Middle frontal gyrus (tissue), 1 donor: ENCODE measurements around the gene DBH.
"Not testable (repeated sequence)": the region's sequence is repeated elsewhere in the genome, so short reads cannot be mapped to it uniquely, and the experiment has no call there.

ENCODE experiments used
- DNase-seq: peaks from one replicate; pipeline ENCODE4 v3.0.0-alpha.2; 2015; ENCODE audit warnings: low spot score; ENCODE audit errors: extremely low spot score

DBH gene

DNA sequence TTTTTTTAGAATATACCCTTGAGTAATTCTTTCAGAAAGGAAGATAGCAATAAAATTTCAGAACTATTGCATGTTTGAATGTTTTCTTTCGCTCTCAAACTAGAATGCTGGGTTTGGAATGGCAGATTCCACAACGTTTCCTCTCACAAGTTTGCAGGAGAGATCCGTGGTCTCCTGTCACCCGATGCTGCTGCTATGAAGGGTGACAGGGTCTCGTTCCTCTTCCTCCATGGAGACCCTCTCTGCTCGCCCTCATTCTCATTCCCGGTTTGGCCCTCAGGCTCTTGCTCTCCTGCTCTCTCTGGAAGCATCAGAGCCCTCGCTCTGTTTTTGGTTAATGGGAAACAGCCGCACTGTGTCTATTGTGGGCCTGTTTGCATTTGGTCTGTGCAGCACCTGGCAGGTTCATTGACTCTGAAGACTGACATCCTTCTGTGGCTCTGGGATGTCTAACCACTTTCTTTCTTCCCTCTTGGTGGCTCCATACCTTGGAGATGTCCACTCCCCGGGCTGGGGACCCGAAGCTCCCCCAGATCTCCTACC lies 14.4 kb upstream of the DBH start:
- no peak for DNase-seq

- no peak for DNase-seq
Observed at GRCh38 chr9:133622555-133622954, 13.6 kb upstream of the DBH start.

DNA sequence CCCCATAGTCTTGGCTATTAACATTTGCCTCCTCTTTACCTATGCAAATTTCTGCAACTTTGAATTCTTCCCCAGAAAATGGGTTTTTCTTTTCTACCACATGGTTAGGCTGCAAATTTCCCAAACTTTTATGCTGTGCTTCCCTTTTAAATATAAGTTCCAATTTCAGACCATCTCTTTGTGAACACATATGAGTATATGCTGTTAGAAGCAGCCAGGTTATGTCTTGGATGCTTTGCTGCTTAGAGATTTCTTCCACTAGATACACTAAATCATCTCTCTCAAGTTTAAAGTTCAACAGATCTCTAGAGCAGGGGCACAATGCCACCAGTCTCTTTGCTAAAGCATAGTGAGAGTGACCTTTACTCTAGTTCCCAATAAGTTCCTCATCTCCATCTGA lies 10.2 kb upstream of the DBH start:
- not testable (repeated sequence) for DNase-seq

GRCh38 chr9:133627341-133627740 lies 8.8 kb upstream of the DBH start:
- DNase-seq: no peak

GRCh38 chr9:133628766-133629165 lies 7.4 kb upstream of the DBH start:
- no peak for DNase-seq

GRCh38 chr9:133629221-133630110 lies 6.7 kb upstream of the DBH start:
- no peak for DNase-seq

DNA sequence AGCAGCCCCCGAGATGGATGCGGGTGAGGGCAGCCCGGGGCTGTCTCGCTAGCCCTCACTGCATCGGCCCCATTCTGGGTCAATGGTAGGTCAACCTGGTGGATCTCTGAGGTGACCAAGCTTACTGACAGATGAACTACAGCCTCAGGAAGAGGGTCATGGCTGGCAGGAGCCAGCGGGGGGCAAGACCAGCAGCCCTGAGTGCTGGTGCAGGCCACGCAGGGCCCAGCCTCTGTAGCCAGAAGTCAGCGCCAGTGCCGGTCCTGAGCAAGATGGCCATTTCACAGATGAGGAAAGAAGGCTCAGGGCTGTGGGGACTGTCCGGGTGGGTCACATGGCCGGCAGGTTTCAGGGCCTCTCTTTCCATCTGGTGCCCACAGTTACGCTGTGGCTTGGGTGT lies 5.1 kb upstream of the DBH start:
- DNase-seq: no peak

DNA sequence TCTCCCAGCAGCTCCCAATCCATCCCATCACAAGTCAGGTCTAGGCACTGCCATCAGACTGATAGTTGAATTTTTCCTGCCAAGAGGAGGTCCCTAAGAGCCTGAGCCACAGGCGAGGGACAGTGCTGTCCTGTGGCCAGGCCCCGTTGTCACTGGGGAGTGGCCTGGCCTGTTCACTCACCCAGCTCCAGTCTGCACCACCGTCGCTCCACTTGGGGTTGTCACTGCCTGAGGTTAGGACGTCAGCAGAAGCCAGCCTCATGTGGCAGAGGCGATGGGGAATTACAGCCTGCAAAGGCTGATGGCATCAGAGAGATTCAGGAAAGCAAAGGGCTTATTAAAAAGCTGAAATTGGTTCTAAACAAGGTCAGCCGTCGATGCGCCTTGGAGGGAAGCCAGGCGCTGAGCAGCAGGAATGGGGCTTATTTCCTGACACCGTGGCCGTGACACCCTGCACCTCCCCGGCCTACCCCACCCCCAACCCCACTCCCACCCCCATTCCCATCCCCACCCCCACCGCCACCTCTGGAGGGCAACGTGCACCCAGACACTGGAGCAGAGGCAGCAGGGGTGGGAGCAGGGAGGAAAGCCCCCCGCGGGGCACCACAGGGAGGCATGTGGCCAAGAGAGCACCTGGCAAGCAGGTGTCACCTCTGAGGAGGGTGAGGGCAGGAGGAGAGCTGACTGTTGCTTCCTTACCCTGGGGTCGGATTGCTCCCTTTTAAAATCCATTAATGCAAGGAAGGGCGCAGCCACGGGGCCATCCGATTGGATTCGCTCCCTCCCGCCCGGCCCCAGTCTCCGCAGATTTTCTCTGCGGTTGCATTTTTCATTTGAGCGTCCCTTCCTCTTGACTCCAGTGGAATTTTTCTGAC lies 3.1 kb upstream of the DBH start:
- DNase-seq: no peak

- DNase-seq: no peak
Observed at GRCh38 chr9:133633681-133634080, 2.5 kb upstream of the DBH start.

GRCh38 chr9:133634081-133634691 lies 2.0 kb upstream of the DBH start:
- no peak for DNase-seq

- no peak for DNase-seq
Observed at GRCh38 chr9:133635098-133635497, 1.1 kb upstream of the DBH start.

DNA sequence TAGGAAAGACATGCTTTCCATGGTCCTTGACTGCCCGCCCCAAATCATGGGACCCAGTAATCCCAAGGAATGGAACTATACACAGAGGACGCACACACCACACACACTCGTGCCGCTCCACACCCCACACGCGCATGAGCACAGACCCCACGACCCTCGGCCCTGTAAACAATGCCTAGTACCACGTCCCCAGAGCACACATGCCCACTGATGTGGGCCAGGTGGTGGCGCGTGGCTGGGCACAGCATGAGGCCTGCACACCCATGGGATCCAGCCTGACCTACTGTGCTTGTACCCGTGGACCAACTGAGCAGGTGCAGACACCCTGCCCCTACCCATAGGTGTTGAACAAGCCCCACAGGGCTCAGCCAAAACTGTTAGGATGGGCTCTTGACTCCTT lies 739 bp downstream of the DBH start:
- no peak for DNase-seq

GRCh38 chr9:133637451-133638055 lies 1.4 kb downstream of the DBH start:
- DNase-seq: no peak

- no peak for DNase-seq
Observed at GRCh38 chr9:133638076-133638475, 1.9 kb downstream of the DBH start.

GRCh38 chr9:133638711-133639110 lies 2.5 kb downstream of the DBH start:
- no peak for DNase-seq

DNA sequence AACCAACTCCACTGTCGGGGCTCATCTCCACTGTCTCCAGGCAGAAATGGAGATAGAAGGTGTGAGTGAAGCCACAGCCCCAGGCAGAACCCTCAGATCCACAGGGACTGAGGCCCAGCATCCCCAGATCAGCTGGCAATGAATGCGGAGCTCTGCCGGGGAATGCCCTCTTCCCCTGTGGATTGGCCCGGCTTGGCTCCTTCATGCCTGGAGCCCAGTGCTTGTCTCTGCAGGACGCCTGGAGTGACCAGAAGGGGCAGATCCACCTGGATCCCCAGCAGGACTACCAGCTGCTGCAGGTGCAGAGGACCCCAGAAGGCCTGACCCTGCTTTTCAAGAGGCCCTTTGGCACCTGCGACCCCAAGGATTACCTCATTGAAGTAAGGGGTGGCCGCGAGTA lies 3.5 kb downstream of the DBH start:
- no peak for DNase-seq

- no peak for DNase-seq
Observed at GRCh38 chr9:133640160-133640559, 4.0 kb downstream of the DBH start.

- DNase-seq: no peak
Observed at GRCh38 chr9:133640580-133641395, 4.6 kb downstream of the DBH start.

- DNase-seq: no peak
Observed at GRCh38 chr9:133641396-133641655, 5.2 kb downstream of the DBH start.

DNA sequence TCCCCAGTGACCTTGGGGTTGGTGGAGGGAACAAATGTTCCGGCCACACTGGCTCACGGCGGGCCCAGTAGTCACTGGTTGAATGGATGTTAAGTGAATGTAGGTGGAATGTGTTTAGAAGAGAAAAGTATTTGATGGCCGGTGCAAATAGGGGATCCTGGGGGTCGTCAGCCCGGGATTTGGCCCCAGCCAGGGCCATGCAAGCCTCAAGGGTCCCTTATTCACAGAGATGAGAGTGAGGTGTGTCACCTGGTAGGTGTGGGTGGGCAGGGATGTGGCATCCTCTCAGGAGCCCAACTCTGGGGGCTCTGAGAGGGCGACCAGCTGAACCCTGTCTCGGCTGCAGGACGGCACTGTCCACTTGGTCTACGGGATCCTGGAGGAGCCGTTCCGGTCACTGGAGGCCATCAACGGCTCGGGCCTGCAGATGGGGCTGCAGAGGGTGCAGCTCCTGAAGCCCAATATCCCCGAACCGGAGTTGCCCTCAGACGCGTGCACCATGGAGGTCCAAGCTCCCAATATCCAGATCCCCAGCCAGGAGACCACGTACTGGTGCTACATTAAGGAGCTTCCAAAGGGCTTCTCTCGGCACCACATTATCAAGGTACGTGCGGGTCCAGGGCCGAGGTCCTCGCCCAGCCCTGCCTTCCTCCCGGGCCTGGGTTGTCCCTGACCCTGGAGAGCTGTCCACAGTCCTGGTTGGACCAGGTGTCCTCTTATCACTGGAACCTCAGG lies 5.9 kb downstream of the DBH start:
- no peak for DNase-seq
